ENCODE measurements around the gene ITK.

ITK gene

GRCh38 chr5:157303667-157304327 lies 123.2 kb downstream of the ITK start:
- no peak for DNase-seq (ENCODE audit: low read depth in 1 of 2, low spot score in 1 of 2)

Measured in activated CD4-positive, alpha-beta T cell treated with anti-CD3 and anti-CD28 coated beads, Interleukin-2, amount 50 U/mL, for 24 hours (primary cell).